ENCODE measurements around the gene PRX.

- TF ChIP-seq, protein P1, sequence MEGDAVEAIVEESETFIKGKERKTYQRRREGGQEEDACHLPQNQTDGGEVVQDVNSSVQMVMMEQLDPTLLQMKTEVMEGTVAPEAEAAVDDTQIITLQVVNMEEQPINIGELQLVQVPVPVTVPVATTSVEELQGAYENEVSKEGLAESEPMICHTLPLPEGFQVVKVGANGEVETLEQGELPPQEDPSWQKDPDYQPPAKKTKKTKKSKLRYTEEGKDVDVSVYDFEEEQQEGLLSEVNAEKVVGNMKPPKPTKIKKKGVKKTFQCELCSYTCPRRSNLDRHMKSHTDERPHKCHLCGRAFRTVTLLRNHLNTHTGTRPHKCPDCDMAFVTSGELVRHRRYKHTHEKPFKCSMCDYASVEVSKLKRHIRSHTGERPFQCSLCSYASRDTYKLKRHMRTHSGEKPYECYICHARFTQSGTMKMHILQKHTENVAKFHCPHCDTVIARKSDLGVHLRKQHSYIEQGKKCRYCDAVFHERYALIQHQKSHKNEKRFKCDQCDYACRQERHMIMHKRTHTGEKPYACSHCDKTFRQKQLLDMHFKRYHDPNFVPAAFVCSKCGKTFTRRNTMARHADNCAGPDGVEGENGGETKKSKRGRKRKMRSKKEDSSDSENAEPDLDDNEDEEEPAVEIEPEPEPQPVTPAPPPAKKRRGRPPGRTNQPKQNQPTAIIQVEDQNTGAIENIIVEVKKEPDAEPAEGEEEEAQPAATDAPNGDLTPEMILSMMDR (conservative IDR thresholded peaks at IDR 0.05; ENCODE audit: low read depth in 2 of 2) = no peak
- TF ChIP-seq EZH2phosphoT487 (IDR thresholded peaks at IDR 0.05; ENCODE audit: unreplicated experiment) (no peak), POLR2AphosphoS5 (IDR thresholded peaks at IDR 0.05; ENCODE audit: low read depth) (no peak), NANOG (IDR thresholded peaks at IDR 0.05; ENCODE audit: borderline replicate concordance) (no peak), EZH2 (IDR thresholded peaks at IDR 0.05; ENCODE audit: low read depth, unreplicated experiment) (no peak), ZNF114 (CRISPR knock-in tag; IDR thresholded peaks at IDR 0.05) (no peak)
- TF ChIP-seq, protein P2, sequence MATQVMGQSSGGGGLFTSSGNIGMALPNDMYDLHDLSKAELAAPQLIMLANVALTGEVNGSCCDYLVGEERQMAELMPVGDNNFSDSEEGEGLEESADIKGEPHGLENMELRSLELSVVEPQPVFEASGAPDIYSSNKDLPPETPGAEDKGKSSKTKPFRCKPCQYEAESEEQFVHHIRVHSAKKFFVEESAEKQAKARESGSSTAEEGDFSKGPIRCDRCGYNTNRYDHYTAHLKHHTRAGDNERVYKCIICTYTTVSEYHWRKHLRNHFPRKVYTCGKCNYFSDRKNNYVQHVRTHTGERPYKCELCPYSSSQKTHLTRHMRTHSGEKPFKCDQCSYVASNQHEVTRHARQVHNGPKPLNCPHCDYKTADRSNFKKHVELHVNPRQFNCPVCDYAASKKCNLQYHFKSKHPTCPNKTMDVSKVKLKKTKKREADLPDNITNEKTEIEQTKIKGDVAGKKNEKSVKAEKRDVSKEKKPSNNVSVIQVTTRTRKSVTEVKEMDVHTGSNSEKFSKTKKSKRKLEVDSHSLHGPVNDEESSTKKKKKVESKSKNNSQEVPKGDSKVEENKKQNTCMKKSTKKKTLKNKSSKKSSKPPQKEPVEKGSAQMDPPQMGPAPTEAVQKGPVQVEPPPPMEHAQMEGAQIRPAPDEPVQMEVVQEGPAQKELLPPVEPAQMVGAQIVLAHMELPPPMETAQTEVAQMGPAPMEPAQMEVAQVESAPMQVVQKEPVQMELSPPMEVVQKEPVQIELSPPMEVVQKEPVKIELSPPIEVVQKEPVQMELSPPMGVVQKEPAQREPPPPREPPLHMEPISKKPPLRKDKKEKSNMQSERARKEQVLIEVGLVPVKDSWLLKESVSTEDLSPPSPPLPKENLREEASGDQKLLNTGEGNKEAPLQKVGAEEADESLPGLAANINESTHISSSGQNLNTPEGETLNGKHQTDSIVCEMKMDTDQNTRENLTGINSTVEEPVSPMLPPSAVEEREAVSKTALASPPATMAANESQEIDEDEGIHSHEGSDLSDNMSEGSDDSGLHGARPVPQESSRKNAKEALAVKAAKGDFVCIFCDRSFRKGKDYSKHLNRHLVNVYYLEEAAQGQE (IDR thresholded peaks at IDR 0.05; ENCODE audit: unreplicated experiment) = no peak
- TF ChIP-seq, protein P3, sequence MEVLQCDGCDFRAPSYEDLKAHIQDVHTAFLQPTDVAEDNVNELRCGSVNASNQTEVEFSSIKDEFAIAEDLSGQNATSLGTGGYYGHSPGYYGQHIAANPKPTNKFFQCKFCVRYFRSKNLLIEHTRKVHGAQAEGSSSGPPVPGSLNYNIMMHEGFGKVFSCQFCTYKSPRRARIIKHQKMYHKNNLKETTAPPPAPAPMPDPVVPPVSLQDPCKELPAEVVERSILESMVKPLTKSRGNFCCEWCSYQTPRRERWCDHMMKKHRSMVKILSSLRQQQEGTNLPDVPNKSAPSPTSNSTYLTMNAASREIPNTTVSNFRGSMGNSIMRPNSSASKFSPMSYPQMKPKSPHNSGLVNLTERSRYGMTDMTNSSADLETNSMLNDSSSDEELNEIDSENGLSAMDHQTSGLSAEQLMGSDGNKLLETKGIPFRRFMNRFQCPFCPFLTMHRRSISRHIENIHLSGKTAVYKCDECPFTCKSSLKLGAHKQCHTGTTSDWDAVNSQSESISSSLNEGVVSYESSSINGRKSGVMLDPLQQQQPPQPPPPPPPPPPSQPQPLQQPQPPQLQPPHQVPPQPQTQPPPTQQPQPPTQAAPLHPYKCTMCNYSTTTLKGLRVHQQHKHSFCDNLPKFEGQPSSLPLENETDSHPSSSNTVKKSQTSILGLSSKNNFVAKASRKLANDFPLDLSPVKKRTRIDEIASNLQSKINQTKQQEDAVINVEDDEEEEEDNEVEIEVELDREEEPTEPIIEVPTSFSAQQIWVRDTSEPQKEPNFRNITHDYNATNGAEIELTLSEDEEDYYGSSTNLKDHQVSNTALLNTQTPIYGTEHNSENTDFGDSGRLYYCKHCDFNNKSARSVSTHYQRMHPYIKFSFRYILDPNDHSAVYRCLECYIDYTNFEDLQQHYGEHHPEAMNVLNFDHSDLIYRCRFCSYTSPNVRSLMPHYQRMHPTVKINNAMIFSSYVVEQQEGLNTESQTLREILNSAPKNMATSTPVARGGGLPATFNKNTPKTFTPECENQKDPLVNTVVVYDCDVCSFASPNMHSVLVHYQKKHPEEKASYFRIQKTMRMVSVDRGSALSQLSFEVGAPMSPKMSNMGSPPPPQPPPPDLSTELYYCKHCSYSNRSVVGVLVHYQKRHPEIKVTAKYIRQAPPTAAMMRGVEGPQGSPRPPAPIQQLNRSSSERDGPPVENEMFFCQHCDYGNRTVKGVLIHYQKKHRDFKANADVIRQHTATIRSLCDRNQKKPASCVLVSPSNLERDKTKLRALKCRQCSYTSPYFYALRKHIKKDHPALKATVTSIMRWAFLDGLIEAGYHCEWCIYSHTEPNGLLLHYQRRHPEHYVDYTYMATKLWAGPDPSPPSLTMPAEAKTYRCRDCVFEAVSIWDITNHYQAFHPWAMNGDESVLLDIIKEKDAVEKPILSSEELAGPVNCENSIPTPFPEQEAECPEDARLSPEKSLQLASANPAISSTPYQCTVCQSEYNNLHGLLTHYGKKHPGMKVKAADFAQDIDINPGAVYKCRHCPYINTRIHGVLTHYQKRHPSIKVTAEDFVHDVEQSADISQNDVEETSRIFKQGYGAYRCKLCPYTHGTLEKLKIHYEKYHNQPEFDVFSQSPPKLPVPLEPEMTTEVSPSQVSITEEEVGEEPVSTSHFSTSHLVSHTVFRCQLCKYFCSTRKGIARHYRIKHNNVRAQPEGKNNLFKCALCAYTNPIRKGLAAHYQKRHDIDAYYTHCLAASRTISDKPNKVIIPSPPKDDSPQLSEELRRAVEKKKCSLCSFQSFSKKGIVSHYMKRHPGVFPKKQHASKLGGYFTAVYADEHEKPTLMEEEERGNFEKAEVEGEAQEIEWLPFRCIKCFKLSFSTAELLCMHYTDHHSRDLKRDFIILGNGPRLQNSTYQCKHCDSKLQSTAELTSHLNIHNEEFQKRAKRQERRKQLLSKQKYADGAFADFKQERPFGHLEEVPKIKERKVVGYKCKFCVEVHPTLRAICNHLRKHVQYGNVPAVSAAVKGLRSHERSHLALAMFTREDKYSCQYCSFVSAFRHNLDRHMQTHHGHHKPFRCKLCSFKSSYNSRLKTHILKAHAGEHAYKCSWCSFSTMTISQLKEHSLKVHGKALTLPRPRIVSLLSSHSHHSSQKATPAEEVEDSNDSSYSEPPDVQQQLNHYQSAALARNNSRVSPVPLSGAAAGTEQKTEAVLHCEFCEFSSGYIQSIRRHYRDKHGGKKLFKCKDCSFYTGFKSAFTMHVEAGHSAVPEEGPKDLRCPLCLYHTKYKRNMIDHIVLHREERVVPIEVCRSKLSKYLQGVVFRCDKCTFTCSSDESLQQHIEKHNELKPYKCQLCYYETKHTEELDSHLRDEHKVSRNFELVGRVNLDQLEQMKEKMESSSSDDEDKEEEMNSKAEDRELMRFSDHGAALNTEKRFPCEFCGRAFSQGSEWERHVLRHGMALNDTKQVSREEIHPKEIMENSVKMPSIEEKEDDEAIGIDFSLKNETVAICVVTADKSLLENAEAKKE (CRISPR knock-in tag; IDR thresholded peaks at IDR 0.05) = no peak
Observed at GRCh38 chr19:40362160-40362559, 51.0 kb downstream of the PRX start.
